OCI-LY3 (cell line): ENCODE measurements around the gene EHBP1.

ENCODE experiments used
- EZH2phosphoT487 ChIP-seq: fragments of 200-600 bp; shearing (Covaris generic); IDR thresholded peaks from 2 replicates; pipeline ENCODE4 v1.6.1; 2018; ENCODE audit warnings: antibody characterized with exemption, mixed run types, low read depth
- TF ChIP-seq, protein P1 (sequence below): fragments of 200-600, 300-600 bp; sonication (generic); IDR thresholded peaks from 2 replicates; pipeline ENCODE4 v1.5.1; 2014; ENCODE audit warnings: antibody characterized with exemption, low read length, low read depth

DNA sequence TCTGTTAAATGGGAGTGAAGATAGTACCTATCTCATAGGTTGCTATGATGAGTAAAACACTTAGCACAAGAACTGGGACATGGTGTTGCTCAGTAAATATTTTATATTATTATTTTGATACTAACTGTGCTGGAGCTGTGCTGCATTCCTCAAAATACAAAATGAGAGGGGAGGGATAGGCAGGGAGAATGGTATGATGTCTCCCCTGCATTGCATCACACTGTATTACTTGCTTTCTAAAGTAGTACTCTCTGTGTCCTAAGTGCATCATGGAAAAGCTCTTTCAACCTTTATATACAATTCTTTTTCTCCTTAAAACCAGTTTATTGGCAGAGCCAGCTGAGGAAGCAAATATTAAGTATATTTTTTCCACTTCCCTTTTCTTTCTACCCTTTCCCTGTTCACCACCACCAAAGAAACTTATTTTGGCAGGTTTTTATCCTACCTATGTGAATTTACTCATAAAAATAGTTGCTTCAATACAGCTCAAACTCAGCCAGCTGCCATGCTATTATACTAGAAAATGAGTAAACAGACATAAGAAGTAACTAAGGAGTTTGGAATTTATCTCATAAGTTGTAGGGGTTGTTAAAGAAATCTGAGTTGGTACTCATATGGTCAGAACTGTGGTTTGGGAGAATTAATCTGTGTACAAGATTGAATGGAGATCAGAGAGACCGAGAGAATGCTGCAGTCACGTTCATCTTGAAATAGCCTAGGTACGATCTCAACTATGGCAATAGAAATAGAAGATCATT, 60.3 kb downstream of the EHBP1 start:
- TF ChIP-seq, protein P1, sequence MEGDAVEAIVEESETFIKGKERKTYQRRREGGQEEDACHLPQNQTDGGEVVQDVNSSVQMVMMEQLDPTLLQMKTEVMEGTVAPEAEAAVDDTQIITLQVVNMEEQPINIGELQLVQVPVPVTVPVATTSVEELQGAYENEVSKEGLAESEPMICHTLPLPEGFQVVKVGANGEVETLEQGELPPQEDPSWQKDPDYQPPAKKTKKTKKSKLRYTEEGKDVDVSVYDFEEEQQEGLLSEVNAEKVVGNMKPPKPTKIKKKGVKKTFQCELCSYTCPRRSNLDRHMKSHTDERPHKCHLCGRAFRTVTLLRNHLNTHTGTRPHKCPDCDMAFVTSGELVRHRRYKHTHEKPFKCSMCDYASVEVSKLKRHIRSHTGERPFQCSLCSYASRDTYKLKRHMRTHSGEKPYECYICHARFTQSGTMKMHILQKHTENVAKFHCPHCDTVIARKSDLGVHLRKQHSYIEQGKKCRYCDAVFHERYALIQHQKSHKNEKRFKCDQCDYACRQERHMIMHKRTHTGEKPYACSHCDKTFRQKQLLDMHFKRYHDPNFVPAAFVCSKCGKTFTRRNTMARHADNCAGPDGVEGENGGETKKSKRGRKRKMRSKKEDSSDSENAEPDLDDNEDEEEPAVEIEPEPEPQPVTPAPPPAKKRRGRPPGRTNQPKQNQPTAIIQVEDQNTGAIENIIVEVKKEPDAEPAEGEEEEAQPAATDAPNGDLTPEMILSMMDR: no peak
- no peak for TF ChIP-seq EZH2phosphoT487
